GM21515 (cell line): Measurements from ENCODE around the gene PDE10A.

ENCODE experiments used
- ATAC-seq: cut with Tn5 transposase; IDR thresholded peaks from one replicate; pipeline ENCODE4 v1.9.1; 2021; ENCODE audit not compliant: unreplicated experiment

The PDE10A gene

GRCh38 chr6:165300422-165300936, 362.6 kb downstream of the PDE10A start:
- no peak for ATAC-seq

DNA sequence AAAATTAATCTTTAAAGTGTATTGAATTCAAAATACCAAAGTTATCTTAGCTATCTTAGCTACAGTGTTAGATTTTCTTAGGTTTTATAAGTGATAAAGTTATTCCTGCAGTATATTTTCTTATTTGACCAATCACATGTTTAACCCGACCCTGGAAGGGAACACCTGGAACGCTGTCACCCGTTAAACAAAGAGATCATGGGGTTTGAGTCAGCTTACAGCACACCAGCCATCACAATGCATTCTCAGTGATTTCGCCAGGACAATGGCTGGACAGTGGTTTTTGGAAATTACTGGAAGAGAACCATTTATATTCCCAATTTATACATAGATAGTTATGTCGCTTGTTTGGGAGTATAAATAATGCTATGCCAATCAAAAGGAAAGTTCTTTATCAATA, 364.2 kb downstream of the PDE10A start:
- no peak for ATAC-seq

- ATAC-seq, result no peak
These were observed 364.6 kb downstream of the PDE10A start for GRCh38 chr6:165298402-165298801.

DNA sequence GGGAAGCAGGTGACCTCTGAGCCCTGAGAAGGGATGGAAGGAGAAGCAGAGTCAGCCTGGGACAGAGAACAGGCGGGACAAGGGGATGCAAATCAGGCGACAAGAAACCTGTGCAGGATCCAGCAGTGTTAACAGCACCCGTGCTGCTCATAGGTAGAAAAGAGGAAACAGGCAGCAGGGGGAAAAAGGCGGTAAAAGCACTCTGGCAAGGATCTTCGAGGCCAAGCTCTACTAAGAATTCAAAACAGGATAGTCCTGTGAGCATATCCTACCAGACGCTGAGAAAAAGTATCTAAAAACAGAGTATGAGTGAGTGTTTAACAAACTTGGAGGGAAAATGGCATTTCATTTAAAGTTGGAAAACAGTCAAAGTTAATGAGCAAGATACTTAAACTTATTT, 370.4 kb downstream of the PDE10A start:
- no peak for ATAC-seq
